ENCODE measurements around the gene MAP3K14.

GRCh38 chr17:45319239-45319703 is 2.5 kb upstream of the MAP3K14 start:
- no peak for TF ChIP-seq CTCF (IDR thresholded peaks at IDR 0.05; ENCODE audit: low read depth, low read length, missing input control)
- no peak for TF ChIP-seq RAD21 (IDR thresholded peaks at IDR 0.05)

All from liver (tissue), 3 donors.